Vagina (tissue), 2 donors: ENCODE data around the gene KCNS1. TPM values are rescaled to one million over a fixed set of nuclear protein-coding genes. Genes with fewer than 3 reads are reported as not detected.

ENCODE experiments used
- DNase-seq, 2 donors: peaks; one replicate each; pipeline ENCODE4 v3.0.0-alpha.2; 2017; ENCODE audit errors: extremely low spot score in 2 of 2
- H3K27ac ChIP-seq: fragments of 200-600 bp; sonication (generic); one replicate; pipeline ENCODE4 v1.5.1; 2019
- H3K27me3 ChIP-seq: fragments of 200-600 bp; sonication (generic); one replicate; pipeline ENCODE4 v1.5.1; 2019
- H3K36me3 ChIP-seq, 2 donors: fragments of 200-600 bp; sonication (generic); one replicate each; pipeline ENCODE4 v1.5.1; 2017 to 2019
- H3K4me1 ChIP-seq: fragments of 200-600 bp; sonication (generic); one replicate; pipeline ENCODE4 v1.5.1; 2019
- H3K4me3 ChIP-seq, 2 donors: fragments of 200-600 bp; sonication (generic); 1 replicate in 1 of 2; 2 replicates in 1 of 2; pipeline ENCODE4 v1.5.1; 2016 to 2019
- H3K9me3 ChIP-seq: fragments of 200-600 bp; sonication (generic); one replicate; pipeline ENCODE4 v1.5.1; 2019
- POLR2A ChIP-seq, 2 donors: fragments of 450-650 bp; IDR thresholded peaks; one replicate each; pipeline ENCODE4 v1.6.1; 2017; ENCODE audit warnings: antibody characterized with exemption in 2 of 2, mild to moderate bottlenecking in 2 of 2, moderate library complexity in 2 of 2
- POLR2AphosphoS5 ChIP-seq, 2 donors: sonication (generic); formaldehyde crosslinking; IDR thresholded peaks; one replicate each; pipeline ENCODE4 v1.9.0; 2017; ENCODE audit warnings: antibody characterized with exemption in 2 of 2, mild to moderate bottlenecking in 2 of 2, low read depth in 1 of 2; ENCODE audit not compliant: insufficient read depth in 1 of 2
- intact Hi-C: fragments of 100-400 bp; cut with DNase I; formaldehyde crosslinking; loops from one replicate; pipeline ENCODE4 v1.15.1; 2023
- total RNA-seq: library from RNA; depleted of rRNA; stranded (reverse); fragments of >200 nt; gene quantifications from one replicate; pipeline ENCODE4 v1.2.3, GENCODE V29; 2016
- TF ChIP-seq, protein P1 (sequence below), 3 experiments: fragments of 450-650 bp in 2 of 3; fragments of 200-600 bp in 1 of 3; sonication (generic) in 1 of 3; IDR thresholded peaks; one replicate each; pipeline ENCODE4 v1.5.1; 2017 to 2019; ENCODE audit warnings: antibody characterized with exemption in 3 of 3, mild to moderate bottlenecking in 2 of 3, moderate library complexity in 2 of 3

KCNS1 gene
- total RNA-seq, 1 donor from 2014 or later = not detected

DNA sequence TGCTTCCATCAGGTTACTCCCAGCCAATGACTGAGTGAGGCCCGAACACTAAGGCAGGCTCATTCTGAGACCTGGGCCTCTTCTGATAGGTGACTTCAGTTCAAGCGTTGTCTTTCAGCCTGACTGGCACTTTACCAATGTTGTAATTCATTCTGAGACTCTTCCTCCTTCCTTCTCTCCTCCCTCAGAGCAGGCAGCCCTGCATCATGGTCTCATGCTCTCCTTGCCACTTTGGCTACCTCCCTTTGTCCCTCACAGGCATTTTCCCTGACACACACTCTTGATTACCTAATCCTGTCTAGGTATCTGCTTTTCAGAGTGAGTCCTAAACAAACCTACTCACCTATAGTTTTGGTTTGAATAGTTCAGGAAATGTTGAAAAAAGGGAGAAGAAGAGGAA is 36.0 kb upstream of the KCNS1 start:
- Histone ChIP-seq H3K27me3 (no peaks in the 10 kb centered on the region), H3K4me1 (no peaks in the 10 kb centered on the region), H3K36me3 (no peaks in the 10 kb centered on the region), H3K4me3 (no peak overlapping the region), H3K27ac (no peak overlapping the region), H3K9me3 (no peaks in the 10 kb centered on the region)
- intact Hi-C loops = no loop called here
- no peak for DNase-seq
- no peak for TF ChIP-seq POLR2A (IDR thresholded peaks at IDR 0.05)
- TF ChIP-seq POLR2AphosphoS5 (IDR thresholded peaks at IDR 0.05; ENCODE audit: insufficient read depth in 1 of 2, low read depth in 1 of 2) = no peak
- TF ChIP-seq, protein P1, sequence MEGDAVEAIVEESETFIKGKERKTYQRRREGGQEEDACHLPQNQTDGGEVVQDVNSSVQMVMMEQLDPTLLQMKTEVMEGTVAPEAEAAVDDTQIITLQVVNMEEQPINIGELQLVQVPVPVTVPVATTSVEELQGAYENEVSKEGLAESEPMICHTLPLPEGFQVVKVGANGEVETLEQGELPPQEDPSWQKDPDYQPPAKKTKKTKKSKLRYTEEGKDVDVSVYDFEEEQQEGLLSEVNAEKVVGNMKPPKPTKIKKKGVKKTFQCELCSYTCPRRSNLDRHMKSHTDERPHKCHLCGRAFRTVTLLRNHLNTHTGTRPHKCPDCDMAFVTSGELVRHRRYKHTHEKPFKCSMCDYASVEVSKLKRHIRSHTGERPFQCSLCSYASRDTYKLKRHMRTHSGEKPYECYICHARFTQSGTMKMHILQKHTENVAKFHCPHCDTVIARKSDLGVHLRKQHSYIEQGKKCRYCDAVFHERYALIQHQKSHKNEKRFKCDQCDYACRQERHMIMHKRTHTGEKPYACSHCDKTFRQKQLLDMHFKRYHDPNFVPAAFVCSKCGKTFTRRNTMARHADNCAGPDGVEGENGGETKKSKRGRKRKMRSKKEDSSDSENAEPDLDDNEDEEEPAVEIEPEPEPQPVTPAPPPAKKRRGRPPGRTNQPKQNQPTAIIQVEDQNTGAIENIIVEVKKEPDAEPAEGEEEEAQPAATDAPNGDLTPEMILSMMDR (IDR thresholded peaks at IDR 0.05) = no peak

DNA sequence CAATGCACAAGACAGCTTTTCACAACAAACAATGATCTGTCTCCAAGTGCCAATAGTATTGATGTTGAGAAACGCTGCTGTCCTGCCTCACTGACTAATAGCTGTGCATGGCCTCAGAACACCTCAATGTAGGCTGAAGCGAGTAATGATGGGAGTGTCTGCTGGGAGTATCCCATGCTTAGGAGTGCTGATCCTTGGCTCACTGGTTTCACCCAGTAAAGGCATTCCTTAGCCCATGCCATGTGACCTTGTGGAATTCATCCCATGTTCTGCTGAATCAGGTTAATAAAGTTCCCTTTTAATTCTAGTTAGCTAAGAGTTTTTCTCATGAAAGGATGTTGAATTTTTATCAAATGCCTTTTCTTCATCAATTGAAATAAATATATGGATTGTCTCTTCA is 27.2 kb upstream of the KCNS1 start:
- H3K27ac ChIP-seq = no peak overlapping the region
- intact Hi-C loops = no loop called here
- H3K36me3 ChIP-seq = no peaks in the 10 kb centered on the region
- H3K4me3 ChIP-seq = no peak overlapping the region
- peak in 1 of 2 donors; percentile 49 for DNase-seq
- no peaks in the 10 kb centered on the region for H3K27me3 ChIP-seq
- no peaks in the 10 kb centered on the region for H3K9me3 ChIP-seq
- H3K4me1 ChIP-seq = no peaks in the 10 kb centered on the region
- no peak for TF ChIP-seq POLR2A (IDR thresholded peaks at IDR 0.05)
- peak in 1 of 2 donors; percentile 20 for TF ChIP-seq POLR2AphosphoS5 (IDR thresholded peaks at IDR 0.05; ENCODE audit: insufficient read depth in 1 of 2, low read depth in 1 of 2)

DNA sequence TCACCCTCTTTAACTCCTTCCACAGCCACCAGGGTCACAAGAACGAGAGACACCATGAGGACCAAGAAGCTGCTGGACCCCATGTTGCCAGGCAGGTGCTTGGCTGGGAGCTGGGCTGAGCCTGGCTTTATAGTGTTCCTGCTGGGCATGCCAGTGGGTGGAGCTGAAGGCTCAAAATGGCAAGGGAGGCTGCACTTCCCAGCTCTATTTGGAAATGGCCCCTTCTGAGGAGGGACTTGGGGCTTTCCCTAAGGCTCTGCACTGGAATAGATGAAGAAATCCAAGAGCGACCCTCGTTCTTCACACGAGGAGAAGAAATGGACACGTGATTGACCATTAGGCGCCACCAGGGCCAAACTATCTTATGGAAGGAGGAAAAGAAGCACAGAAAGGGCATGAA is 23.4 kb upstream of the KCNS1 start, which contains the start of gene WFDC12:
WFDC12 (minus strand) TSS at position 101 of the 400 bp plus-strand sequence; CDS start at position 83, 18 bp downstream.
- Histone ChIP-seq H3K4me3 (no peak within 1 kb of the TSS), H3K27ac (no peak within 1 kb of the TSS), H3K27me3 (no peaks in the 10 kb centered on the region), H3K9me3 (no peaks in the 10 kb centered on the region), H3K4me1 (no peaks in the 10 kb centered on the region), H3K36me3 (no peaks in the 10 kb centered on the region)
- DNase-seq = no peak
- no peak for TF ChIP-seq POLR2AphosphoS5 (IDR thresholded peaks at IDR 0.05; ENCODE audit: insufficient read depth in 1 of 2, low read depth in 1 of 2)
- TF ChIP-seq, protein P1 (IDR thresholded peaks at IDR 0.05) = no peak
- TF ChIP-seq POLR2A (IDR thresholded peaks at IDR 0.05) = no peak
- intact Hi-C loops = no loop called here

DNA sequence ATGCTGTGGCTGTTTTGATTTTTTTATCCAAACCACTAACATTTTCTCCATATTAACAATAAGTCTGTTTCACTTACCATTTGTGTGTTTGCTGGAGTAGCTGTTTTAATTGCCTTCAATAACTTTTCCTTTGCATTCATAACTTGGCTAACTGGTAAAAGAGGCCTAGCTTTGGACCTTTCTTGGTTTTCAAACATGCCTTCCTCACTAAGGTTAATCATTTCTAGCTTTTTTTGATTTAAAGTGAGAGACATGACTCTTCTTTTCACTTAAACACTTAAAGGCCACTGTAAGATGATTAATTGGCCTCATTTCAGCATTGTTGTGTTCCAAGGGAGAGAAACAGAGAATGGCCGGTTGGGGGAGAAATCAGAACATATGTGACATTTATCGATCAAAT is 20.5 kb upstream of the KCNS1 start:
- H3K9me3 ChIP-seq = no peaks in the 10 kb centered on the region
- no peak for DNase-seq
- no peaks in the 10 kb centered on the region for H3K27me3 ChIP-seq
- H3K4me1 ChIP-seq = no peaks in the 10 kb centered on the region
- intact Hi-C loops = no loop called here
- H3K36me3 ChIP-seq = no peaks in the 10 kb centered on the region
- TF ChIP-seq POLR2AphosphoS5 (IDR thresholded peaks at IDR 0.05; ENCODE audit: insufficient read depth in 1 of 2, low read depth in 1 of 2) (no peak), POLR2A (IDR thresholded peaks at IDR 0.05) (no peak)
- TF ChIP-seq, protein P1 (IDR thresholded peaks at IDR 0.05) = no peak
- no peak overlapping the region for H3K27ac ChIP-seq
- H3K4me3 ChIP-seq = no peak overlapping the region

DNA sequence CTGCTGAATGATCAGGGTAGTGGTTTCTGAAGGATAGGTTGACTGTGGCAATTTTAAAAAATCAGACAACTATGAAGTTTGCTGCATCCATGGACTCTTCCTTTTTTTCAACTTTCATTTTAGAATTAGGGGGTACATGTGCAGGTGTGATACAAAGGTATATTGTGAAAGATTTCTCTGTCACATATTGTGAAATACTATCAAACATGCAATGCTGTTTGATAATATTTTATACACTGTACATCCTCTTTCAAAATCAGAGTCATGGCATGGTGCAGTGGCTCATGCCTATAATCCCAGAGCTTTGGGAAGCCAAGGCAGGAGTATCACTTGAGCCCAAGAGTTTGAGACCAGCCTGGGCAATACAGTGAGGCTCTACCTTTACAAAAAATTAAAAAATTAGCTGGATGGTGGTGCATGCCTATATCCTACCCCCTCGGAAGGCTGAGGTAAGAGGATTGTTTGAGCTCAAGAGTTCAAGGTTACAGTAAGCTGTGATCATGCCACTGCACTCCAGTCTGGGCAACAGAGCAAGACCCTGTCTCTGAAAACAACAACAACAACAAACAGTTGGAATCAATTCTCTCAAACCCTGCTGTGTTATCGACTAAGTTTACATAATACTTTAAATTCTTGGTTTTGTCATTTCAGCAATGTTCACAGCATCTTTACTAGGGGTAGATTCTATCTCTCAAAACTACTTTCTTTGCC is 18.8 kb upstream of the KCNS1 start:
- TF ChIP-seq POLR2AphosphoS5 (IDR thresholded peaks at IDR 0.05; ENCODE audit: insufficient read depth in 1 of 2, low read depth in 1 of 2) = no peak
- TF ChIP-seq, protein P1 (IDR thresholded peaks at IDR 0.05) = no peak
- TF ChIP-seq POLR2A (IDR thresholded peaks at IDR 0.05) = no peak
- Histone ChIP-seq H3K4me3 (no peak overlapping the region), H3K27me3 (no peaks in the 10 kb centered on the region), H3K27ac (no peak overlapping the region), H3K4me1 (peaks cover 7% of the 10 kb centered on the region), H3K9me3 (no peaks in the 10 kb centered on the region), H3K36me3 (no peaks in the 10 kb centered on the region)
- intact Hi-C loops = no loop called here
- peak in 1 of 2 donors; percentile 19 for DNase-seq
